ENCODE data around the gene WWOX.

Gene WWOX

DNA sequence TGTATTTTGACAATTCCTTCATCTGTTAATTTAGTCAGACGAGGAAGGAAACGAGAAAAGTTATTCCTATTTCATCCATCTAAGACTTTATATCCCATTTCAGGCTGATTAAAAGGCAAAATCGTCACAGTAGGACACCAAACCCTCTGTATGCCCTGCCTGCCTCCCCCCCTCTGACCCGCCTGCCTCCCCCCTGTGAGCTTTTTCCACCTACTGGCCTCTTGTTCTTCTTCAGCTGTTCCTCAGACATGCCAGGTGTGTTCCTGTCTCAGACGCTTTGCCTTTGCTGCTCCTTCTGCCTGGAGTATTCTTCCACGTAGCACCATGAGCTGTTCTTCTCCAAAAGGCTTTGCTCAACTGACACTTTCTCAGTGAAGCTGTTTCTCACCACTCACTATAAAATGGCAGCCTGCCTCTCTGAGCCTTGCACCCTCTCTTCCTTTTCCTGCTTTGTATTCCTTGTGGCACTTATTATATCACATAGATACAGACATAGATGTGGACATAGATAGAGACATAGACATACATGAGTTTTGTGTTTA is 777.7 kb downstream of the WWOX start:
- TF ChIP-seq JUND (IDR thresholded peaks at IDR 0.05; ENCODE audit: low read depth) = no peak
- in situ Hi-C loops (cut with HindIII; ENCODE audit: low pct_unique_long_range_greater_than_20kb, low sequenced_read_pairs) = no loop called here
- no peak for DNase-seq (ENCODE audit: low read depth in 1 of 2, low spot score in 1 of 2)

DNA sequence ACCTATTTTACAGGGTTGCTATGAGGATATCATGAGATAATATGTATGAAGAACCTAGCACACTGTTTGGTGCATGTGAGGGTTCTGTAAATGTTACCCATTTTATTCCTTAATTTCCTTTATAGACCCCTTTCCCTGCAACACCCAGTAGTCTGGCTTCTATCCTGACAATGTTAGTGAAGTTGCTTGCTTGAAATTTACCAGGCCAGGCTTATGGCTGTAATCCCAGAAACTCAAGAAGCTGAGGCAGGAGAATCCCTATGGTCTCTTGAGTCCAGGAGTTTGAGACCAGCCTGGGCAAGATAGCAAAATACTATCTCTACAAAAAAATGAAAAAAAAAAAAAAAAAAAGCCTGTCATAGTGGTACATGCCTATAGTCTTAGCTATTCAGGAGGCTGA is 779.1 kb downstream of the WWOX start:
- in situ Hi-C loops (cut with HindIII; ENCODE audit: low pct_unique_long_range_greater_than_20kb, low sequenced_read_pairs) = no loop called here
- no peak for DNase-seq (ENCODE audit: low read depth in 1 of 2, low spot score in 1 of 2)
- TF ChIP-seq JUND (IDR thresholded peaks at IDR 0.05; ENCODE audit: low read depth) = no peak

DNA sequence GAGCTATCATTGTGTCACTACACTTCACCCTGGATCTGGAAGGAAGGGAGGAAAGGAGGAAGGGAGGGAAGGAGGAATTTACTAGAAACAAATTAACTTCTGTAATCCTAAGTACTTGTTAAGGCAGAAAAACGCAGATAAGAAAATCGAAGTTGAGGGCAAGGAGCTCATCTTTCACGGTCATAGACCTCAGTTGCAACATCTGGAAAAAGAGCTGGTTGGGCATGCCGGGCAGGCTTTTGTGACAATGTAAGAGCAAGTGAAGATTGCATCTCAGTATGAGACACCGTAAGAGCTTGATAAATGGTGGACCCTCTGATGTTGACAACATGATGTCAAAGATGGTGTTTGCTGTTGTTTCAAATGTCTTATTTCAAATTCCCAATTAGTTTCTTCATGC is 779.6 kb downstream of the WWOX start:
- no peak for DNase-seq (ENCODE audit: low read depth in 1 of 2, low spot score in 1 of 2)

DNA sequence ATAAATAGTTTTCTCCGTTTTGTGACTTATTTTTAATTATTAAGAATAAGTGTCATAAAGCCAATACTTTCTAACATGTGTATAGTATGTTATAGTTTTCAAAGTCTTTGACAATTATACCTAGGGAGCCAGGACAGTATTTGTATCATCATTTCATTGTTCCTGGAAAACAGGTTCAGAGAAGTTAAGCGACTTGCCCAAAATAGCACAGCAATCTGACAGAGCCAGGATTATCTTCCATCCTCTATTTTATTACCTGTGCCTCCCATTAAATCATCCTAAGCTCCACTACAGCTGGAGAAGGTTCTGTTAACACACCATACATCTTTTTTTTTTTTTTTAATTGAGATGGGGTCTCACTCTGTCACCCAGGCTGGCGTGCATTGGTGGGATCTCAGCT is 782.7 kb downstream of the WWOX start:
- no peak for TF ChIP-seq JUND (IDR thresholded peaks at IDR 0.05; ENCODE audit: low read depth)
- in situ Hi-C loops (cut with HindIII; ENCODE audit: low pct_unique_long_range_greater_than_20kb, low sequenced_read_pairs) = no loop called here
- DNase-seq (ENCODE audit: low read depth in 1 of 2, low spot score in 1 of 2) = no peak

More for the DNA sequence above, 779.6 kb downstream of the WWOX start:
- in situ Hi-C loops (cut with HindIII; ENCODE audit: low pct_unique_long_range_greater_than_20kb, low sequenced_read_pairs) = no loop called here
- no peak for TF ChIP-seq JUND (IDR thresholded peaks at IDR 0.05; ENCODE audit: low read depth)

DNA sequence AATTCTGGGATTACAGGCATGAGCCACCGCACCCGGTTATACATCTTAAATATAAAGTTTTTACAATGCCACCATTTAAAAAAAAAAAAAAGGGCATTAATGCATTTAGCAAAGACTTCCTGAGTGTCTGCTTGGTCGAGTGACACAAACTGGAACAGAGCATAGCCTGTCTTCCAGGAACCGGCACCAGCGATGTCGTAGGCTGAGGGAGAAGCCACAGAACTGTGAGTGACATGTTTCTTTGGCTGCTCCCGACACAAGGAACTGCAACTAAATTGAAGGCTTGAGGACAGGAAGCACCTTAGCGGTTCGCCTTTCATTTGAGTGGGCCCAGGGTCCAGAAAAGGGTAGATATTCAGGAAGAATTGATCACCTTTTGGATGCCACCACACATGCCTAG is 783.3 kb downstream of the WWOX start:
- in situ Hi-C loops (cut with HindIII; ENCODE audit: low pct_unique_long_range_greater_than_20kb, low sequenced_read_pairs) = no loop called here
- TF ChIP-seq JUND (IDR thresholded peaks at IDR 0.05; ENCODE audit: low read depth) = no peak
- DNase-seq (ENCODE audit: low read depth in 1 of 2, low spot score in 1 of 2) = no peak

DNA sequence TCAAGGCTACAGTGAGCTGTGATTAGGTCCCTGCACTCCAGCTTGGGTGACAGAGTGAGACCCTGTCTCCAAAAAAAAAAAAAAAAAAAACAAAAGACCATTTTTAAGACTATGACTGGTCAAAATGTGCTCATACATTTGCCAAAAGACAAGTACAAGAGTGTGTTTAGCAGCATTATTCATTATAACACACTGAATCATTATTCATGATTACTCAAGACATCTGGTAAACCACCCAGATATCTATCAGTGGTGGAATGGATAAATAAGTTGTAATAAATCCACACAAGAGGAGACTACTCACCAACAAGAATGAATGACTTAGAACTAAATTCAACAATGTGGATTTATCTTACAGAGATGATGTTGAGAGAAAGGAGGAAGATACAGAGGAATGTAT is 784.8 kb downstream of the WWOX start:
- in situ Hi-C loops (cut with HindIII; ENCODE audit: low pct_unique_long_range_greater_than_20kb, low sequenced_read_pairs) = no loop called here
- no peak for DNase-seq (ENCODE audit: low read depth in 1 of 2, low spot score in 1 of 2)
- TF ChIP-seq JUND (IDR thresholded peaks at IDR 0.05; ENCODE audit: low read depth) = no peak

DNA sequence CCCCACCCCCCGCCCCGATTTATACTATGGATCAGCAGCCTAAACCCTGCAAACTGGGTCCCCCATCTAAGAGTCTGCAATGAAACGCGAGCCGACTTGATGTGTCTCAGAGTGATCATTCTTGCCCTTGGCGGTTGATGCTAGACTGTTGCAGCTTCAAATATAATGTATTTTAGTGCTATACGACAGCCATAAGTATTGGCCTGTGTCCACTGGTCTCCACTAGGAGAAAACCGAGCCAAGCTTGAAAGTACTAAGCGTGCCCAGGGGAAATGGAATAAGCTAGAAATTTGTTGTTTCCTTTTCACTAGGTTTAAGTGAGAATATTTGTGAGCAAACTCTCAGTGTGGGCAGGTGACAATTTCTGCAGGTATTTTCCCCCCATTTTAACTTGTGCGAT is 789.9 kb downstream of the WWOX start:
- no peak for TF ChIP-seq JUND (IDR thresholded peaks at IDR 0.05; ENCODE audit: low read depth)
- no peak for DNase-seq (ENCODE audit: low read depth in 1 of 2, low spot score in 1 of 2)
- in situ Hi-C loops (cut with HindIII; ENCODE audit: low pct_unique_long_range_greater_than_20kb, low sequenced_read_pairs) = no loop called here

DNA sequence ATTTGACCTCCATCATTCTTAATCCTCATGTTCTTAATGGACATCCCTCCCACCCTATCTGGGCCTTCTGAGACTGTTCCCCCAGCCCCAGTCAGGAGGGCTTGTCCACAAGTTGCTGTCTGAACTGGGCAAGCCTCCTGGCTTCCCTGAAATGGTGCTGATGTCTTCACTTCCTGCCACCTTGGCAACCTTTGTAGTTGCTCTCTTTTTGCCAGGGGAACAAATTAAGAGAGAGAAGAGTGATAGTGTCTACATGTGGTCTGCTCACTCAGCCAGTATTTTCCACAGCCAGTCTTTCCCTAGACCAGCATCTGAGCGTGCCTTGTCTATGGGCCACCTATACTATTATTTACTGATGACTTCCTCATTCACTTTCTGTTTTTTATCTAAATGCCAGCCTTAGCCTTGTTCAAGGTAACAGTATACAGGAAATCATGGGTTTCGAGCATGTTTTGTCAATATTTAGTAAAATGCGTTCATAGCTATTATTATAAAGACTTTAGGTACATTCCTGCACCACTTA is 791.0 kb downstream of the WWOX start:
- DNase-seq (ENCODE audit: low read depth in 1 of 2, low spot score in 1 of 2) = no peak
- in situ Hi-C loops (cut with HindIII; ENCODE audit: low pct_unique_long_range_greater_than_20kb, low sequenced_read_pairs) = no loop called here
- TF ChIP-seq JUND (IDR thresholded peaks at IDR 0.05; ENCODE audit: low read depth) = no peak

DNA sequence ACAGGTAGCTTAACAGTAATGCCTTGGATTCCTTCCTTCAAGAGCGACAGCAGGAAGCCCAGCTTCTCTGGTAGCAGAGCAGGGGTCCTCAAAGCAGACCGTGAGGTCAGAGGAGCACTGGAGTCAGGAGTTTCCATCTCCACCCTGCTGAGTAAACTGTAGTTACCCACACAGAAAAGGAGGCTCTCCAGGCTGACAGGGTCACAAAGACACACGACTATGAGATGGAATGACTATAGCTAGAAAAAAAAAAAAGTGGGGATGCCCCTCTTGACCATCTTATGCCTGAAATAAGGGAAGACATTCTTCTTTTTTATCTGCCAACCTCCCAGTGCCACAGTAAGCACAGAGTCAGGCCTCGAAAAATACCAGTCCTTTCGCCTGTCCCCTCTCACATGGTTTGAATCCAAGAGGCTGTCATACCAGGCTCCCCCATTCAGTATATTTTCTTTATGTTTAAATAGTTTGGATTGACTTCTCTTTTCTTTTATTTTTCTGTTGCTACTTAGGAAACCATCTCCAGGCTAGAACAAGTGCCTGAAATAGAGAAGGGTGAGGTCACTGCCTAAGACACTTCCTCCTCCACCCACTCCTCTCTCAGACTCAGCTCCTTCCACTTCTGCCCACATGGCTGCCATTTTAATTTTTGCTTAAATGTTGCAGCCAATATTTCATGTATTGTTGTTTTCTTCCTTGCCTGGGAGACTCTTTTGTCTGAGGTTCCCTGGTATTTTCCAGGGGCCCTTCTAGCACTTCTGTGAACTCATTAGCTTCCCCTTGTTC is 793.7 kb downstream of the WWOX start:
- no peak for DNase-seq (ENCODE audit: low read depth in 1 of 2, low spot score in 1 of 2)
- no peak for TF ChIP-seq JUND (IDR thresholded peaks at IDR 0.05; ENCODE audit: low read depth)
- in situ Hi-C loops (cut with HindIII; ENCODE audit: low pct_unique_long_range_greater_than_20kb, low sequenced_read_pairs) = no loop called here

DNA sequence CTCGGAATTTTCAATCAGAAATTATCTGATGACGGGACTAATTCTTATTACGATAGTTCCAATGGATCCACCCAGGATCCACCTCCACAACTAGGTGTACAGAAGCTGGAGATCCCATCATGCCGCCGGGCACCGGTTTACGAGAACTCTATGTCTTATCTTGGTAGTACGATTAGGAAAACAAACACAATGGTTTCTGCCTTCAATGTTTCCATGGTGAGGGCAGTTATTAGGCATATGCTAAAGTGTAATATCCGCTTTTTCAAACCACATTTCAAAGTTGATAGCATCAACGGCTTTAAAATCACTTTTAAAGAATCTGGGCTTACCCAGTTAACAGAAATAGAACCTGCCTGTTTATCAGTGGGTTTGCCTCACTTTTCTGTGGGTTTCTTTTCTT is 795.4 kb downstream of the WWOX start:
- no peak for DNase-seq (ENCODE audit: low read depth in 1 of 2, low spot score in 1 of 2)
- no peak for TF ChIP-seq JUND (IDR thresholded peaks at IDR 0.05; ENCODE audit: low read depth)
- in situ Hi-C loops (cut with HindIII; ENCODE audit: low pct_unique_long_range_greater_than_20kb, low sequenced_read_pairs) = no loop called here

DNA sequence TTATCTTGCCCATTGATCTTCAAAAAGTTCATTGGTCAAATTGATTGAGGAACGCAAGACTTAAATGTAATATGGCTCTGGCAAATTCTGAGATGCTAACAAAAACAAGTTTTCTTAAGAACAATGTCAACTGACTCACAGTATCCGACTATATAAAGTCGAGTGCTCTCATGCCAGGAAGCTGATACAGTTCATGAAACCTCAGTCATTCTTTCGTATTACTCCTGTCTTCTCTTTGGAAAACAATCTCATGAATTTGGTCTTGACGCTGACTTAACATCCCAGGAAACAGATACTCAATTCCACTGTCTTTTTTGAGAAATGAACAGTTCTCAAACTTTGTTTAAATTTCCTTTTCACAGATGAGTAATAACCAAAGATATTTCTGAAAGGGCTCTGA is 796.2 kb downstream of the WWOX start:
- in situ Hi-C loops (cut with HindIII; ENCODE audit: low pct_unique_long_range_greater_than_20kb, low sequenced_read_pairs) = no loop called here
- TF ChIP-seq JUND (IDR thresholded peaks at IDR 0.05; ENCODE audit: low read depth) = no peak
- no peak for DNase-seq (ENCODE audit: low read depth in 1 of 2, low spot score in 1 of 2)

DNA sequence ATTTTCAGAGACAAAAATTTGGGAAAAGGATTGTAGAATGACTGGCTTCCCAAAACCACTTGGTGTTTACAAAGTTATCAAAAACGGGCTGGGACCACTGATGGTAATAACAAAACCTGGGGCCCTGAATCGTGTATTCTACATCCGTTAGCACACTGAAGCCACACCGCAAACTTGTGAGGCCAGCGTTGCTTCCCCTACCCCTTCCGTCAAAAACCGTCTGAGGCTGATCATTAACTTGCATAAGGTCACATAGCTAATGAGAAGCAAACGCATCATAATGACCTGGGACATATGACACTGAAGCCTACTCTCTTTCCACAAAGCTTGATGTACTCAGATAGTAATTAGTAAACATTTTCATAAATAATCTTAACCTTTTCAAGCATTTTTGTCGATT is 796.8 kb downstream of the WWOX start:
- no peak for DNase-seq (ENCODE audit: low read depth in 1 of 2, low spot score in 1 of 2)
- in situ Hi-C loops (cut with HindIII; ENCODE audit: low pct_unique_long_range_greater_than_20kb, low sequenced_read_pairs) = no loop called here
- TF ChIP-seq JUND (IDR thresholded peaks at IDR 0.05; ENCODE audit: low read depth) = no peak

DNA sequence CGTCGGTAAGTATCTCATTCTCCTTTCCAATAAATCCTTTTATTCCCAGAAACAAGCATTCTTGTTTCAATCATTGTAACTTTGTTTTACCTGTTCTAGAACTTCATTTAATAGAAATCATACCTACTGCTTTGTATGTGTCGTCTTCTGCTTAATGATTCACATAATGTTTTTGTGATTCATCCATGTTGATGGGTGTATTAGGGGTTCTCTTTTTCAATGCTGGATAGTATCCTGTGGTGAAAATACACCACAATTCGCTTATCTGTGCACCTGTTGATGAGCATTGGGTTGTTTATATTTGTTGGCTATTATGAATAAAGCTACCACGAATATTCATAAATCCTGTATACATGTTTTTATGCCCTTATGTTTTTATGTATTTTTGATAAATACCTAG is 797.8 kb downstream of the WWOX start:
- no peak for TF ChIP-seq JUND (IDR thresholded peaks at IDR 0.05; ENCODE audit: low read depth)
- in situ Hi-C loops (cut with HindIII; ENCODE audit: low pct_unique_long_range_greater_than_20kb, low sequenced_read_pairs) = no loop called here
- no peak for DNase-seq (ENCODE audit: low read depth in 1 of 2, low spot score in 1 of 2)
